Adipocyte (in vitro differentiated cells): ENCODE measurements around the gene DLST.

ENCODE experiments used
- DNase-seq: peaks from one replicate; pipeline ENCODE4 v3.0.0-alpha.2; 2015; ENCODE audit warnings: low read depth
- H3K27me3 ChIP-seq: replicated peaks from 2 replicates; pipeline ENCODE4 v1.7.0; 2013; ENCODE audit warnings: mild to moderate bottlenecking, low read length, moderate library complexity; ENCODE audit not compliant: control insufficient read depth, insufficient read depth
- H3K36me3 ChIP-seq: 2 replicates; pipeline ENCODE4 v1.7.0; 2013; ENCODE audit warnings: low read length, mild to moderate bottlenecking, moderate library complexity; ENCODE audit not compliant: control insufficient read depth, insufficient read depth, severe bottlenecking
- H3K4me1 ChIP-seq: 2 replicates; pipeline ENCODE4 v1.7.0; 2013; ENCODE audit warnings: mild to moderate bottlenecking, low read length, moderate library complexity; ENCODE audit not compliant: control insufficient read depth, insufficient read depth
- H3K4me3 ChIP-seq: 2 replicates; pipeline ENCODE4 v1.7.0; 2013; ENCODE audit warnings: mild to moderate bottlenecking, low read length, moderate library complexity
- H3K9ac ChIP-seq: 2 replicates; pipeline ENCODE4 v1.7.0; 2013; ENCODE audit warnings: mild to moderate bottlenecking, low read length, moderate library complexity
- H3K9me3 ChIP-seq: 2 replicates; pipeline ENCODE4 v1.7.0; 2013; ENCODE audit warnings: mild to moderate bottlenecking, low read length, moderate library complexity; ENCODE audit not compliant: control insufficient read depth

DLST gene

DNA sequence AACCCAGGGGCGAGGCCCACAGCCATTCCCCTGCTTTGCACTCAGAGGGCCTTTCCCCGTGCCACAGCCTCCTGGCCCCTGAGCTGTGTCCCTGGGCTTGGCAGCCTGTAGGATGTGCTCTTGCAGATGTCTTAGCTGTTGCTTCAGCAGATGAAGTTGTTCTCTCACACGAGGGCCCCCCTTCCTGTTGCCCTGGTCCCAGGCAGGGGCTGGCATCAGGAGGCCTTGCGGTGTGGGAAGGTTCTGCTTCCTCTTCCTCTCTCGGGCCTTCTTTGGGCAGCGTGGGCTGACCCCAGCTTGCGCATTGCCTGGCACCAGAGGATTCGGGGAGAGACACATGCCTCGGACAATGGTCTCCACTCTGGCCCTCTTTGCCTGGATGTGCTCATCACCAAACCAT is 18.4 kb upstream of the DLST start:
- no peak for DNase-seq
- no peaks in the 10 kb centered on the region for H3K36me3 ChIP-seq
- H3K4me1 ChIP-seq, result peaks cover 16% of the 10 kb centered on the region
- no peak overlapping the region for H3K9ac ChIP-seq
- no peaks in the 10 kb centered on the region for H3K27me3 ChIP-seq
- H3K9me3 ChIP-seq, result no peaks in the 10 kb centered on the region
- no peak overlapping the region for H3K4me3 ChIP-seq

DNA sequence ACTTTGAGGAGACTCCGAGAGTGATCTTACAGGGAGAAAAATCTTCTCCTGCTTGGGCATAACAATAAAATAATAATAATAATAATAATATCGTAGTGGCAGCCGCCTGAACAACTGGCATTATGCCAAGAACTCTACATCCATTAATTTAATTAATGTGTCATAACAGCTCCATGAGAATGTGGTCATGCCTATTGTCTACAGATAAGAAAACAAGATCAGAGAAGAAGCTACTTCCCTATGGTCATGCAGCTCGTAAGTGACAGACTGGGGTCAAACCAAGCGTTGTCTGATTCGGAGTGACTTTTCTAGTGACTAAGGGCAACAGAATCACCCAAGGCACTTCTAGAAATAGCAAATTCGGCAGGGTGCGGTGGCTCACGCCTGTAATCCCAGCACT is 17.5 kb upstream of the DLST start:
- Histone ChIP-seq H3K4me1 (peaks cover 15% of the 10 kb centered on the region), H3K9ac (no peak overlapping the region), H3K4me3 (no peak overlapping the region), H3K27me3 (no peaks in the 10 kb centered on the region), H3K36me3 (no peaks in the 10 kb centered on the region), H3K9me3 (no peaks in the 10 kb centered on the region)
- DNase-seq, result no peak

DNA sequence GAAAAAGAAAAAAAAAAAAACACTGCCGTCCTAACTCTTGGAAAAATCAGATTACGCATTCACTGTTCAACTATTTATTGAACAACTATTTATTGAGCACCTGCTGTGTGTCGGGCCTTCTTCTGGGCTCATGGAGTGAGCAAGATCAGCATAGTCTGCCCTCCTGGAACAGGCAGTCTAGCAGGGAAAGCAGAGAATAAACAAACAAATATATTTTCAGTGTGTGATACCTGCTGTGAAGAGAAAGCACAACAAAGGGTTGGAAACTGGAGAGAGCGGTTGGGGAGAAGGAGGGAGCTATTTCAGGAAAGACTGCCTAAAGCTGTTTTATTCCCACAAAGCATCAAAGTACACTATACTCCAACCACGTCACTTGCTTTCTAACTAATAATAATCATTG is 16.6 kb upstream of the DLST start:
- Histone ChIP-seq H3K4me3 (no peak overlapping the region), H3K36me3 (no peaks in the 10 kb centered on the region), H3K9ac (no peak overlapping the region), H3K27me3 (no peaks in the 10 kb centered on the region), H3K9me3 (no peaks in the 10 kb centered on the region), H3K4me1 (peaks cover 11% of the 10 kb centered on the region)
- DNase-seq, result no peak

DNA sequence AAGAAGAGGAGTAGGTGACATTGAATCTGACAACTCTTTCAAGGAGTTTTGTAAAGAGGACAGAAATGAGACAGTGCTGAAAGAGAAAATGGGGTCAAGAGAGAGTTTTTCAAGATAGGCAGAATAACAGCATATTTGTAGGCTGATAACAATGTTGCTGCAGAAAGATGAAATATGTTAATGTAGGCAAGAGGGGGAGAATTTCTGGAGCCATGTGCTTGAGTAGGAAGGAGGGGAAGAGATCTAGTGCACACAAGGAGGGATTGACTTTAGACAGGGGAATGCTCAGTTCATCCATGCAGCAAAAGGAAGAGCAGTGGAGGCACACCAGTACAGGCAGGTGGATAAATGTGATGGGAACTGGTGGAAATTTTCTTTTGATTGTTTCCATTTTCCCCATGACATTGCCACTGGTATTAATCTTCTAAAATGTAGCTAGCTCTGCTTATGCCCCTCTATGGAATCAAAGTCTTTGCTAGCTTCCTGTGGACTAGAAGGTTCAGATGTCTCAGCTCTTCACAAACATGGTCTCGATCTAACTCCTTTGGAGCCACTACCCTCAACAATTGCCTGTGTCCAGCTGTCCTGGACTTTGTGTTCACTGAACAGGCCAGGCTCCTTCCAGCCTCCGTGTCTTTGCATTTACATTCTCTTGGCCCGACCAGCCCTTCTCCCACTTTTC is 14.9 kb upstream of the DLST start:
- DNase-seq, result no peak
- Histone ChIP-seq H3K4me3 (no peak overlapping the region), H3K27me3 (no peaks in the 10 kb centered on the region), H3K36me3 (no peaks in the 10 kb centered on the region), H3K9ac (no peak overlapping the region), H3K9me3 (no peaks in the 10 kb centered on the region), H3K4me1 (peaks cover 4% of the 10 kb centered on the region)

DNA sequence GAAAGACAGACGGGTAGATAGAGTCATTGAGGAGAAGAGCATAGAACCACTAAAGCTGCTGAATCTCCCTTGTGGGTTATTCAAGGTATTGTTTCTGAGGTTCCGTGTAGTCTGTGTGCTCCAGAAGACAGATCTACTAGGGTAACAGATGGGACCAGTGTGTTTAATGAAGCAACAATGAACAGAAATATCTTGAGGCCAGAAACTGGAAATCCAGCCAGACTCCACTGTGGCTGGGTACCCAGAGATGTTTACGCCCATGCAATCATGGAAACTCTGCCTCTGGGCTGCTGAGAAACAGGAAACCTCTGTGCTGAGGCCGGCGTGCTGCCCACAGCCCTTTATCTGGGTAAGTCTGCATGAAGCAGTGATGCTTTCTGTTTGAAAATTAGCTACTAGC is 14.0 kb upstream of the DLST start:
- H3K9me3 ChIP-seq, result no peaks in the 10 kb centered on the region
- H3K9ac ChIP-seq, result no peak overlapping the region
- no peaks in the 10 kb centered on the region for H3K36me3 ChIP-seq
- H3K4me1 ChIP-seq, result peaks cover 4% of the 10 kb centered on the region
- no peaks in the 10 kb centered on the region for H3K27me3 ChIP-seq
- no peak overlapping the region for H3K4me3 ChIP-seq
- peak; percentile 82 for DNase-seq

DNA sequence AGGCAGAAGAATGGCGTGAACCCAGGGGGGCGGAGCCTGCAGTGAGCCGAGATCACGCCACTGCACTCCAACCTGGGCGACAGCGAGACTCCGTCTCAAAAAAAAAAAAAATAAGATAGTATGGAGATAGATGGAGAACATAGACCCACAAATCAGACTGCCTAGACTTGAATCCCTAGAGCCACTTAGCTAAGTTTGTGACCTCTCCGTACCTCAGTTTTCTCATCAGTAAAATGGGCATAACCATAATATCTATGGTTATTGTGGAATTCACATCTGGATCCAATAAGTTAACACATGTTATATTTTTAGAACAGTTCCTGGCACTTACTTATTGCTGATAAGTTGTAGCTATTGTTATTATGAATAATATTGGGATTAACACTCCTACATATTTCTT is 13.0 kb upstream of the DLST start:
- Histone ChIP-seq H3K9ac (no peak overlapping the region), H3K9me3 (no peaks in the 10 kb centered on the region), H3K27me3 (no peaks in the 10 kb centered on the region), H3K36me3 (no peaks in the 10 kb centered on the region), H3K4me3 (no peak overlapping the region), H3K4me1 (peaks cover 4% of the 10 kb centered on the region)
- no peak for DNase-seq

DNA sequence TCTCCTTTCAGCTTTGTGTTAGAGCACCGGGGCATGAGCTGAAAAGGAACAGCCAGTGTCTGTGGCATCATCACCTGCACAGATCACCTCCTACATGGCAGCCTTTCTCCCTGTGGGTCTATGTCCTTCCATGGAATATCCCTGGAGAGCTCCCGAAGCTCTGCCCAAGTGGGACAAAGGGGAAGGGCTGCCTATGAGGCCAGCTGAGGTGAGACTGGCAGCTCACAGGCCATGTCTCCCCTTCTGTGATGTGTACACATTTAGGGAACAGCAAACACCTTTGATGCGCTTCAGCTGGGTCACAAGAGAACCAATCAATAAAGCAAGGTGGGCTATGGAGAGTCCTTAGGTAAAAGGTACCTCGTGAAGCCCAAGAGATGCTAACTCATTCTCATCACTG is 9.9 kb upstream of the DLST start:
- Histone ChIP-seq H3K36me3 (no peaks in the 10 kb centered on the region), H3K9ac (no peak overlapping the region), H3K27me3 (no peaks in the 10 kb centered on the region), H3K4me1 (peaks cover 9% of the 10 kb centered on the region), H3K4me3 (no peak overlapping the region), H3K9me3 (no peaks in the 10 kb centered on the region)
- no peak for DNase-seq

DNA sequence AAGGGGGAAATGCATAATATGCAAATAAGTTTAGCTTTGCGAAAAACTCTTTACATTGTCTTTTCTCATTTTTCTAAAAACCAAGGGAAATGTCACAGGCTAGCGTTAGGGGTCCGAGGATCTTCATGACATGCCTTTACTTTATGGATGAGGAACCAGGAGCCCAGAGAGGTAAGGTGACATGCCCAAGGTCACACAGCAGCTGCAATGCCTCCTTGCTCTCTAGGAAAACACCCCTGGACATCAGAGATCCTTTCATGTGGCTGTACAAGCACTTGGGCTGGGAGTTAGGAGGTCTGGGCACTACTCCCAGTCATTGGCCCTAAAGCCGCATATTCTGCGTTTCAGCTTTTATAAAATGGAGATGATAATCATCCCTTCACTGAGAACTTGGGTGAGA is 6.5 kb upstream of the DLST start:
- H3K9ac ChIP-seq, result no peak overlapping the region
- no peaks in the 10 kb centered on the region for H3K9me3 ChIP-seq
- H3K4me3 ChIP-seq, result no peak overlapping the region
- no peak for DNase-seq
- H3K4me1 ChIP-seq, result peaks cover 5% of the 10 kb centered on the region
- no peaks in the 10 kb centered on the region for H3K36me3 ChIP-seq
- no peaks in the 10 kb centered on the region for H3K27me3 ChIP-seq

DNA sequence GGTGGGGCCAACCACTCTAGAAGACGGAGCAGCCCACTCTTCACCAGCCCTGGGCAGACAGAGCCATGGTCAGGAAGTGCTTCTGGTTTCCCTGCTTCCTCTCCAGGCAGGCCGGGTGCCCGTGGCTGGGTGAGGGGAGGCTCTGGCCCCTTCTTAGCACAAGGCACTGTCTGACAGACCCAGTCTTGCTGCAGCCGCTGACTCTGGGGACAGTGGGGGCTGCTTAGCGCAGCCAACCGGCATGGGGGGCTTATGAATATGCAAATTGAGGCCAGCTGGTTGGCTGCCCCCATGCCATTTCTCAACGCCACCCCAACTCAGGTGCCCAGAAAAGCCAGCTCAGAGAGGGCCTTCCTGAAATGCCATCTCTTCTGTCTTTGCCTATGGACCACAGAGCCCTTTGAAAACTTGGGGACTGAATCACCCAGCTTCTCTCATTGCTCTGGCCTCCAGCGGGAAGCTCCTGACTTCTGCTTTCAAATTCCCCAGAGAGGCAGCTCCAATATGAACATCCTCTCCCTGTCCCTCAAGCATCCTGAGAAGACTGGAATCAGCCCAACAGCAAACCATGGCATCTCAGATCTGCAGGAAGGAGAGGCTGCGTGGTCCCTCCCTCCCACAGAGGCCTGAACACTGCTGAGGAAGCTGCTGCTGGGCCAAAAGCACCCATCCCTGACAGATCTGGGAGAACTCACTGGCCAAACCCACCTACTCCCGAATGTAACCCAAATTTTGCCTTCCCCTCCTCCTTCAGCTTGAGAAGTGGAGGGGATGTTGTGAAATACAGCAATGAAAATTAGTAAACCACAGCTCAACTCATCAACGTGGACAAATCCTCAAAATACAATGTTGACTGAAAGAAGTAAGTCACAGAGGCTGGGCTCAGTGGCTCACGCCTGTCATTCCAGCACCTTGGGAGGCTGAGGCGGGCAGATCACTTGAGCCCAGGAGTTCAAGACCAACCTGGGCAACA is 5.5 kb upstream of the DLST start, which contains the start of gene PROX2:
Gene PROX2, minus strand, starts transcription at position 205 of the 973 bp plus-strand sequence. CDS start 12,311 bp downstream, outside the sequence.
- Histone ChIP-seq H3K27me3 (no peaks in the 10 kb centered on the region), H3K4me1 (peaks cover 10% of the 10 kb centered on the region), H3K4me3 (no peak within 1 kb of the TSS), H3K36me3 (no peaks in the 10 kb centered on the region), H3K9me3 (no peaks in the 10 kb centered on the region), H3K9ac (no peak within 1 kb of the TSS)
- no peak for DNase-seq

DNA sequence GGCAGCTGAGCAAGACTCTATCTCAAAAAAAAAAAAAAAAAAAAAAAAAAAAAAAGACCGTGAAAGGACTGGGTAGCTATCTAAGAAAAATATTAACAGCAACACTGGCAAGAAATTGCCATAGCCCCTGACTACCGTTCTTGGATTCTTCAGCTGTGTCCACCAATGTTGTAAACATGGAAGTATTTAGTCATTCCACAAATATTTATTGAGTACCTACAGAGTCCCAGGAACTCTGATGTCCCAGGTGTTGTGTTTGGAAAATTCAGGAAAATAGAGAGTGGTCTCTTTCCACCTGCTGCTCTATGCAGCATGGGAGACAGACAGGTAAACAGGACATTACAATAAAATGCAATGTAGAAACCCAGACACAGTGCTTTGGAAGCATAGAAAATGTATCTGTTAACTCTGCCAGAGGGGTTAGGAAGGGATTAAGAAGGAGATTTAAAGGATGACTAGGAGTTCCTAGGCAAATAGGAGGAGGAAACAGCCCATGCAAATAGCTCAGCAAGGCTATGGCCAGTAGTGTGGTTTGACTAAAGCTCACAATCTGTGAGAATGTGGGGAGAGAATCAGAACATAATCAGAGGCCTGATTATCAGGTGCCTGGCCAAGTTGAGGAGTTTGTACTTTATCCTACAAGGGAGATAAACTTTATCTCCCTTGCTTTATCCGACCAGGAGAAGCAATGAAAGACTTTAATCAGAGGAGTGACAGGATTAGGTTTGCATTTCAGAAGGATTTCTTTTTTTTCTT is 2.1 kb upstream of the DLST start:
- H3K4me3 ChIP-seq, result no peak overlapping the region
- no peak for DNase-seq
- H3K36me3 ChIP-seq, result no peaks in the 10 kb centered on the region
- H3K9me3 ChIP-seq, result no peaks in the 10 kb centered on the region
- no peak overlapping the region for H3K9ac ChIP-seq
- H3K27me3 ChIP-seq, result no peaks in the 10 kb centered on the region
- peaks cover 30% of the 10 kb centered on the region for H3K4me1 ChIP-seq
